Peyer's patch (tissue), 4 donors: Measurements from ENCODE around the gene GPATCH4. TPM values are rescaled to one million over a fixed set of nuclear protein-coding genes. Genes with fewer than 3 reads are reported as not detected.

Experiments
- DNase-seq, 3 donors: peaks; one replicate each; pipeline ENCODE4 v3.0.0-alpha.2; 2017 to 2019
- H3K27ac ChIP-seq, 4 donors: fragments of 200-600 bp; sonication (generic); one replicate each; pipeline ENCODE4 v1.5.1; 2016 to 2019
- H3K27me3 ChIP-seq, 2 donors: fragments of 200-600 bp; sonication (generic); one replicate each; pipeline ENCODE4 v1.5.1; 2019
- H3K36me3 ChIP-seq, 3 donors: fragments of 200-600 bp; sonication (generic); one replicate each; pipeline ENCODE4 v1.5.1; 2016 to 2019
- H3K4me1 ChIP-seq, 4 donors: fragments of 200-600 bp; sonication (generic); one replicate each; pipeline ENCODE4 v1.5.1; 2016 to 2019
- H3K4me3 ChIP-seq, 4 donors: fragments of 200-600 bp; sonication (generic); 1 replicate in 3 of 4; 2 replicates in 1 of 4; pipeline ENCODE4 v1.5.1; 2016 to 2019; ENCODE audit warnings: mild to moderate bottlenecking in 1 of 4
- H3K9me3 ChIP-seq, 4 donors: fragments of 200-600 bp; sonication (generic); one replicate each; pipeline ENCODE4 v1.5.1; 2016 to 2019; ENCODE audit warnings: mild to moderate bottlenecking in 1 of 4
- POLR2A ChIP-seq, 2 donors: fragments of 450-650 bp; IDR thresholded peaks; one replicate each; pipeline ENCODE4 v1.5.1; 2017; ENCODE audit warnings: antibody characterized with exemption in 2 of 2, mild to moderate bottlenecking in 2 of 2, moderate library complexity in 2 of 2
- total RNA-seq, 4 donors: library from RNA; depleted of rRNA; stranded (reverse); fragments of >200 nt; gene quantifications; one replicate each; pipeline ENCODE4 v1.1.0, GENCODE V29; 2016
- TF ChIP-seq, protein P1 (sequence below), 6 experiments: fragments of 450-650 bp in 4 of 6; fragments of 200-600 bp in 2 of 6; sonication (generic) in 1 of 6; IDR thresholded peaks; one replicate each; pipeline ENCODE4 v1.5.1; 2017 to 2019; ENCODE audit warnings: antibody characterized with exemption in 6 of 6, mild to moderate bottlenecking in 3 of 6, moderate library complexity in 1 of 6

GPATCH4 gene
- total RNA-seq, 4 donors from 2014 or later = 6.3 to 38.0 (median 11.3) TPM

DNA sequence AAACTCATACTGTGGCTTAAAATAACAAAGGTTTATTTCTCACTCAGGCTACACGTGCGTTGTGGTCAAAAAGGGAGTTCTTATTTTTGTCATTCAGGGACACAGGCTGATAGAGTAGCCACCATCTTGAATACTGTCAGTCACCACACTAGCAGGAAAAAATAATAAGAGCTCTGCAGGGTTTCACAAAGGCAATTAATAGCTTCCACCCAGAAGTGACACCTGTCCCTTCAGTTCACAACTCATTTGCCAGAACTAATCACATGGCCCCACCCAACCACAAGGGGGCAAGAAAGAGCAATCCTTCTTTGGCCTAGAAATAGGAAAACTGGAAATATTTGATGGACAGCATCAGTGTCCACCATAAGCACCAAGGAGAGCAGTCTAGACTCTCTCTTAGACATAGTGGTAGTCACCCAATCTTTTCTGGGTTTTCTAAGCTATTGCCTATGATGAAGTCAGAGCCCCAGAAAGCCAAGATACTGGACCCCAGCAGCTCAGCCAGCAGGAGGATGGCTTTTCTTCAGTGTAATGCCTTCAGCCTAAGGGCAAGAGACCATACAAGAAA is 26.1 kb upstream of the GPATCH4 start:
- peaks cover 0 to 21% of the 10 kb centered on the region in 2 donors for H3K27me3 ChIP-seq

DNA sequence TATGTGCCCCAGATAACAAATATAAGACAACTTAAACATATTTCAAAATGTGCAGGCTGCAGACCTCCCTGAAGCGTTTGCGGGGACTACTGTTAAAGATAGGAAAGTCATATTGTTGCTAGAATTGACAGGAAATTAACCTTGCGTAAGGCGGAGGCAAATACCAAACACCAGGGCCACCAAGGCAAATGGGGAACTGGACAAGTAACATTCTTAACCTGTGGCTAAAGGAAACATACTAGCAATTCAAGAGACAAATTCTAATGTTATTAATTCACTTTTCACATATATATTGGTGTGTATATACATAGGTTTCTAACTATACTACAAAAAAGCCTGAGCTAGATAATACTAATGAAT is 24.8 kb upstream of the GPATCH4 start:
- Histone ChIP-seq H3K9me3 (no peaks in the 10 kb centered on the region), H3K27ac (peak overlapping the region in 1 of 4 donors; percentile 9), H3K27me3 (peaks cover 0 to 21% of the 10 kb centered on the region in 2 donors), H3K36me3 (no peaks in the 10 kb centered on the region), H3K4me3 (peak overlapping the region in 3 of 4 donors; percentile 46 to 55 (median 48)), H3K4me1 (peaks cover 14 to 24% (median 20%) of the 10 kb centered on the region in 4 donors)
- TF ChIP-seq, protein P1, sequence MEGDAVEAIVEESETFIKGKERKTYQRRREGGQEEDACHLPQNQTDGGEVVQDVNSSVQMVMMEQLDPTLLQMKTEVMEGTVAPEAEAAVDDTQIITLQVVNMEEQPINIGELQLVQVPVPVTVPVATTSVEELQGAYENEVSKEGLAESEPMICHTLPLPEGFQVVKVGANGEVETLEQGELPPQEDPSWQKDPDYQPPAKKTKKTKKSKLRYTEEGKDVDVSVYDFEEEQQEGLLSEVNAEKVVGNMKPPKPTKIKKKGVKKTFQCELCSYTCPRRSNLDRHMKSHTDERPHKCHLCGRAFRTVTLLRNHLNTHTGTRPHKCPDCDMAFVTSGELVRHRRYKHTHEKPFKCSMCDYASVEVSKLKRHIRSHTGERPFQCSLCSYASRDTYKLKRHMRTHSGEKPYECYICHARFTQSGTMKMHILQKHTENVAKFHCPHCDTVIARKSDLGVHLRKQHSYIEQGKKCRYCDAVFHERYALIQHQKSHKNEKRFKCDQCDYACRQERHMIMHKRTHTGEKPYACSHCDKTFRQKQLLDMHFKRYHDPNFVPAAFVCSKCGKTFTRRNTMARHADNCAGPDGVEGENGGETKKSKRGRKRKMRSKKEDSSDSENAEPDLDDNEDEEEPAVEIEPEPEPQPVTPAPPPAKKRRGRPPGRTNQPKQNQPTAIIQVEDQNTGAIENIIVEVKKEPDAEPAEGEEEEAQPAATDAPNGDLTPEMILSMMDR (IDR thresholded peaks at IDR 0.05) = no peak
- no peak for TF ChIP-seq POLR2A (IDR thresholded peaks at IDR 0.05)
- DNase-seq = no peak

More for the DNA sequence above, 26.1 kb upstream of the GPATCH4 start:
- no peak overlapping the region for H3K4me3 ChIP-seq
- H3K4me1 ChIP-seq = peaks cover 14 to 24% (median 20%) of the 10 kb centered on the region in 4 donors
- H3K36me3 ChIP-seq = no peaks in the 10 kb centered on the region
- no peaks in the 10 kb centered on the region for H3K9me3 ChIP-seq
- peak in 2 of 3 donors; percentile 31 to 73 for DNase-seq
- TF ChIP-seq, protein P1 (IDR thresholded peaks at IDR 0.05) = peak; percentile 33 to 78 (median 61)
- no peak for TF ChIP-seq POLR2A (IDR thresholded peaks at IDR 0.05)
- no peak overlapping the region for H3K27ac ChIP-seq

DNA sequence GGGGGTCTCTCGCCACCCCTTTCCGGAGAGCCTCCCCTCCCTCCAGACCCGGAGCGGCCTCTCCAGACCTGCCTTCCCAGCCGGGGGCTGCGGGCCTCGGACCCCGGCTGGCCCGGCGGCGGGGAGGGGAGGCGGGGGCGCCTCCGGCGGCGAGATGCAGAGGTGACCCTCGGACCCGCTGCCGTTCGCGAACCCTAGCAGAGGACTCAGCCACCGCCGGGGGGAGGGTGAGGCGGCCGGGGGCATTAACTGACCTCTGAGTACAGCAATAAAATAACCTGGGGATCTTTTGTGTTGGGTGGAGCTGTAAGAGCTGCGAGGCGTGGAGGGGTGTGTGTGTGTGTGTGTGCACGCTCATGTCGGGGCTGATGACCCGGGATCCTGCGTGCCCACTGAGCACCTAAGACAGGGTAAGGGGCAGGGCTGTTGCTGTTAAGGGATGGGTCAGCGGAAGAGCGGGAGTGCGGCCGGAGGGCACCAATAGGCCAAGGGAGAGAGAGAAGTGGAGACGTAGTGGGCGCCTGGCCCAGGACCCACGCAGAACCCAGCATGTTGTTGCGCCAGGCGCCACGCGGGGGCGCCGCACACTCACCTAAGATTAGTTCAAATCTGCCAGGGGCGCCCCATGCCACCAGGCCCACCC is 24.3 kb upstream of the GPATCH4 start:
- peak overlapping the region in 2 of 4 donors; percentile 9 to 36 for H3K27ac ChIP-seq
- H3K36me3 ChIP-seq = no peaks in the 10 kb centered on the region
- peak overlapping the region; percentile 25 to 55 (median 47) for H3K4me3 ChIP-seq
- no peaks in the 10 kb centered on the region for H3K9me3 ChIP-seq
- H3K27me3 ChIP-seq = peaks cover 0 to 21% of the 10 kb centered on the region in 2 donors
- no peak for TF ChIP-seq POLR2A (IDR thresholded peaks at IDR 0.05)
- TF ChIP-seq, protein P1 (IDR thresholded peaks at IDR 0.05) = peak; percentile 66 to 80 (median 74)
- DNase-seq = peak; percentile 51 to 80 (median 80)
- peaks cover 14 to 24% (median 20%) of the 10 kb centered on the region in 4 donors for H3K4me1 ChIP-seq

DNA sequence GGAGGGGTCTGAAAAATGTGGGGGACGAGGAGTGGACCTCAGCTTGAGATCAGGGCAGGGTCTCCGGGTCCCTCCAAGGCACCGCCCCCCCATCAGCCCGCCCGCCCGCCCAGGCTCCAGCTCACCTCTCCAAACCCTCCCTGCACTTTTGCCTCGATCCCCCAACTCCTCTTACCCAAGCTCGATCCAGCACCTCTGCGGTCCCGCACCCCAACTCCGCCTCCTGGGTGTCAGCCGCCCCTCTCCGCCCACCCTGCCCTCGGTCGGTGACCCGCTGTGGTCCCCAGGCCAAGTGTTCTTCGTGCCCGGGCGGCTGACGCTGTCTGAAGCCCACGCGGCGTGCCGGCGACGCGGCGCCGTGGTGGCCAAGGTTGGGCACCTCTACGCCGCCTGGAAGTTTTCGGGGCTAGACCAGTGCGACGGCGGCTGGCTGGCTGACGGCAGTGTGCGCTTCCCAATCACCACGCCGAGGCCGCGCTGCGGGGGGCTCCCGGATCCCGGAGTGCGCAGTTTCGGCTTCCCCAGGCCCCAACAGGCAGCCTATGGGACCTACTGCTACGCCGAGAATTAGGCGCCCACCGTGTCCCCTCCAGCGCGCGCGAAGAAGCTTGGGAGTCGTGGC is 23.6 kb upstream of the GPATCH4 start:
- no peak for DNase-seq
- H3K36me3 ChIP-seq = no peaks in the 10 kb centered on the region
- peaks cover 14 to 24% (median 20%) of the 10 kb centered on the region in 4 donors for H3K4me1 ChIP-seq
- peak overlapping the region in 2 of 4 donors; percentile 36 to 61 for H3K27ac ChIP-seq
- no peaks in the 10 kb centered on the region for H3K9me3 ChIP-seq
- no peak for TF ChIP-seq POLR2A (IDR thresholded peaks at IDR 0.05)
- TF ChIP-seq, protein P1 (IDR thresholded peaks at IDR 0.05) = no peak
- peaks cover 0 to 21% of the 10 kb centered on the region in 2 donors for H3K27me3 ChIP-seq
- peak overlapping the region; percentile 25 to 55 (median 47) for H3K4me3 ChIP-seq

DNA sequence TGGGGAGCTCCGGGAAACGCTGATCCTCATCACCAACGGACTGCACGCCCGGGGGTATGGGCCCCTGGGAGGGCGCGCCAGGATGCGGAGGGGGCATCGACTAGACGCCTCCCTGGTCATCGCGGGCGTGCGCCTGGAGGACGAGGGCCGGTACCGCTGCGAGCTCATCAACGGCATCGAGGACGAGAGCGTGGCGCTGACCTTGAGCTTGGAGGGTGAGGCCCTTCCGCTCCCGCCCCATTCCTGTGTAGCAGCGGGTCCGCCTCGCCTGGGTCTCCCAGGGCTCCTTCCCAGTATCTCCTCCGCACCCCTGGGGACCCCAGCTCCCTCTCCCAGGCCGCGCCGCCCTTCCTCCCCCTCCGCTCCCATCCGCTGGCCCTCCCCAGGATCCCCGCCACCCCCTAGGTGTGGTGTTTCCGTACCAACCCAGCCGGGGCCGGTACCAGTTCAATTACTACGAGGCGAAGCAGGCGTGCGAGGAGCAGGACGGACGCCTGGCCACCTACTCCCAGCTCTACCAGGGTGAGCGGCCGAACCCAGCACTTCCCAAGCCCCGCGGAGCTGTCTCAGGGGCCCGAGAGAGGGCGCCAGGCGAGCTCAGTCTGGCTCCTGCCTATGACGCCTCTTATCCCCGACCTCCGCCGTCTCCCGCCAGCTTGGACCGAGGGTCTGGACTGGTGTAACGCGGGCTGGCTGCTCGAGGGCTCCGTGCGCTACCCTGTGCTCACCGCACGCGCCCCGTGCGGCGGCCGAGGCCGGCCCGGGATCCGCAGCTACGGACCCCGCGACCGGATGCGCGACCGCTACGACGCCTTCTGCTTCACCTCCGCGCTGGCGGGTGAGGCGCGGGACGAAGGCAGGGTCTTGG is 22.9 kb upstream of the GPATCH4 start:
- Histone ChIP-seq H3K9me3 (no peaks in the 10 kb centered on the region), H3K36me3 (no peaks in the 10 kb centered on the region), H3K4me3 (peak overlapping the region; percentile 25 to 55 (median 47)), H3K27me3 (peaks cover 0 to 21% of the 10 kb centered on the region in 2 donors), H3K4me1 (peaks cover 14 to 24% (median 20%) of the 10 kb centered on the region in 4 donors), H3K27ac (peak overlapping the region in 2 of 4 donors; percentile 36 to 61)
- peak in 2 of 3 donors; percentile 72 to 73 for DNase-seq
- TF ChIP-seq, protein P1 (IDR thresholded peaks at IDR 0.05) = peak in 4 of 6 experiments; percentile 18 to 34 (median 24)
- no peak for TF ChIP-seq POLR2A (IDR thresholded peaks at IDR 0.05)
